Embryonic facial prominence (tissue), 1 donor: Measurements from ENCODE around the gene AMPH.
"Not testable (repeated sequence)": the region's sequence is repeated elsewhere in the genome, so short reads cannot be mapped to it uniquely, and the experiment has no call there.

Source experiments
- DNase-seq: peaks from one replicate; pipeline ENCODE4 v3.0.0-alpha.2; 2016; ENCODE audit errors: extremely low spot score

The AMPH gene

GRCh38 chr7:38395921-38396552 lies 235.1 kb downstream of the AMPH start:
- not testable (repeated sequence) for DNase-seq

GRCh38 chr7:38394660-38395059 lies 236.5 kb downstream of the AMPH start:
- DNase-seq = no peak

- DNase-seq = no peak
Observed at GRCh38 chr7:38393874-38394273, 237.3 kb downstream of the AMPH start.

- DNase-seq = no peak
Observed at GRCh38 chr7:38391751-38392150, 239.4 kb downstream of the AMPH start.

- DNase-seq = no peak
Observed at GRCh38 chr7:38385682-38386081, 245.5 kb downstream of the AMPH start.

DNA sequence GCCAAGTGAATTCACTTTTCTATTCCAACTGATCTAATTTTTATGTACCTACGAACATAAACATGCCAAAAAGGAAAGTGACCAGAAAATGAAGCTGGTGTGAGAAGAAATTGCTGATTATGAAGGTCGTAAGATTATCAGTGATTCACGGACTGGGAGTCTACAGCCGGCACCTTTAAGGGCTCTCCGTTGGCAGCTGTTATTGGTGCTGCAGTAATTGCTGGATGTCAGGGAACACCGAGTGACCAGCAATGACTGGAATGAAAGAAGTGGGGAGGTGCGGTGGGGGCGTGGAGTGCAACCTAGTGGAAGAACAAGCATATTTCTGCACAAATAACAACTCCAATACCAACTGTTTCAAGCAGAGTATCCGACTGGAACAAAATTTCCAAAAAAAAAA lies 247.9 kb downstream of the AMPH start:
- DNase-seq = no peak

DNA sequence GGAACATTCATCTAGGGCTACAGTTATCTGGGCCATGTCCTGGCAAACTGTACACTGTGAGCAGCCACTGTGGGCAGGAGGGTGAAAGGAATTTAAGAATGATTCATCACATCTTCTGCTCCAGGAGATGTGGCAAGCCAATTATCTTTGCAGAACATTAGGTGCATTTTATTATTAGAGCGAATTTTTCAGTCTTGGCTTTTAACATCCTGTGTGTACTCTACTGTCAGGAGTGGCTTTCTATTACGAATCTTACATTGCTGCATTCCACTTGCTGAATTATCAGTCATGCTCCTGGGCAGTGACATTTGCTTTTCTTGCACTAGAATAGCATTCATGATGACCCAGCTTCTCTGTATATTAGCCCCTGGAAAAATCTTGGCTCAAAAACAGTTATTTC lies 248.5 kb downstream of the AMPH start:
- DNase-seq = no peak

- DNase-seq = no peak
Observed at GRCh38 chr7:38375453-38375852, 255.7 kb downstream of the AMPH start.

DNA sequence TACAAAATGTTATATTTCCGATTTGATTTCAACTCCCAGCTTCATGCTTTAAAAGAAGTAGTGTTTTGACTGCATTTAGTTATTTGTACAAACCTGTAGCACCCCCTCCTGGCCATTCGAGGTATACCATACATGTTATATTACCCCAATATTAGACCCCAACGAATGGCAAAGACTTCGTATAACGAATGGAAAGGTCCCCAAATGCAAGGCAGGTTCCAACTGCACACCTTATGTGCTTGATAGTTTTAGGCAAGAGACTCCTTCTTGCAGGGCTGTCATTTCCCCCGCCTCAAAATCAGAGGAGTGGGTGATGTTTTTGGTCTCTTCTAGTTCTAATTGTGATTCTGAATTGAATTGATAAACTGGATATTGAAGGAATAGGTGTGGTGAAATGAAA lies 256.7 kb downstream of the AMPH start:
- DNase-seq = no peak

GRCh38 chr7:38373155-38373554 lies 258.0 kb downstream of the AMPH start:
- DNase-seq = no peak

- DNase-seq = no peak
Observed at GRCh38 chr7:38372290-38372689, 258.9 kb downstream of the AMPH start.

GRCh38 chr7:38369816-38370493 lies 261.2 kb downstream of the AMPH start:
- peak; percentile 9 for DNase-seq

GRCh38 chr7:38368191-38368605 lies 263.0 kb downstream of the AMPH start:
- no peak for DNase-seq

- no peak for DNase-seq
Observed at GRCh38 chr7:38367301-38367890, 263.8 kb downstream of the AMPH start.

DNA sequence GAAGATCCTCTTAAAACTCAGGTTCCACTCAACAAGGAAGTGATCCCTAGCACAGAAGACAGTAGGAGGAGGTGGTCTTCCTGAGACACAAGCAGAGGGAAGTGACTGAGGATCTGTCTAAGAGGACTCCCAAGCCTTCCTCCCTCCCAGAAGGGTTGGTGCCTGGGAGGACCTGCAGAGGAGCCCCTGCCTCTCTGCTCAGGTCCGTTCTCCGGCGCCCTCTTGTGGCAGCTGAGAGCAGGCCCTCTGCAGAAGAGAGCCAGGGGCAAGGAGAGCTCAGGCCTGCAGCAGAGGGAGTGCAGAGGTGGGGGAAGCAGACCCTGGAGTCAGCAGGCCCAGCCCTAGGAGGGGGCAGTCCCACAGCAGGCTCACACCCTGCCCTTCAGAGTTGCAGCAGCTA lies 267.8 kb downstream of the AMPH start:
- not testable (repeated sequence) for DNase-seq

DNA sequence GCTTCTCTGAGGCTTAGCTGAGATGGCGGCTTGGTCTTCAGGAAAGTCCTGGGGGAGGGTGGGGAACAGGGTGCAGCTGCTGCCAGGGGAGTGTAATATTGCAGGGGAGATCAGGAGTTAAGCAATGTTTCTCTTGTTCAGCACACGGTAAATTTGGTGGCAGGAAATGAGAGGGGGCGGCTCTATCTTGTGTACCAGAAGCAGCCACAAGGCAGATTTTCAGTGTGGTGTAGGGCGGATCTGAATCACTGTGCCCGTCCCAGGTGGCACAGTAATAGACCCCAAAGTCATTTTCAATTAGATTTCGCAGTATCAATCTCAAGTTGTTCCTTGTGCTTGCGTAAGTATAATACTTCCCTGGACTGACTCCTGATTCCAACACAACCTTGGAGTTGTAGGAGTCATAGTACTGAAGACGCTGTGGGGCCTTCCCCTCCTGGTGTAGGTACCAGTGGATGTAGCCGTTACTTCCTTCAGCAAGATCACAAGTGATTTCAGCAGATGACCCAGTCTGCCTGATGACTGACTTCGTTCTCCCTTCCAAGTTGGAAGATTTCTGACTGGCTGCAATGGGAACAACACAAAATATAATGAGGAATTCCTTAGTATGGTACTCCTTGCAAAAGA lies 268.4 kb downstream of the AMPH start:
- DNase-seq = not testable (repeated sequence)

DNA sequence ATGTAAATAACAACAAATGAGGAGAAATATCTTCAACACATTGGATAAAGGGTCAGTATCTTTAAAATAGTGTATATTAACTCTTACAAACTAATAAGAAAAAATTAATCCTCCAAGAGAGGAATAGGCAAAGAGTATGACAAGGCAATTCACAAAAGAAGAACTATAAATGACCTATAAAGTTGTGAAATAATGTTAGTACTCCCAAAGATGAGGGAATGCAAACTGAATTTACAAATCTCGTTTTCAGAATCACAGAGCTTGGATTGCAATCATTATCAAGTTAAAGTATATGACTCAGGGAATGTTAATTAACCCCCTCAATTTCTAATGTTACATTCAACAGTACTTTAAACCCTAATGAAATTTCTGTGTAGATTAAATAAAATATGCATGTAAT lies 270.4 kb downstream of the AMPH start:
- no peak for DNase-seq

DNA sequence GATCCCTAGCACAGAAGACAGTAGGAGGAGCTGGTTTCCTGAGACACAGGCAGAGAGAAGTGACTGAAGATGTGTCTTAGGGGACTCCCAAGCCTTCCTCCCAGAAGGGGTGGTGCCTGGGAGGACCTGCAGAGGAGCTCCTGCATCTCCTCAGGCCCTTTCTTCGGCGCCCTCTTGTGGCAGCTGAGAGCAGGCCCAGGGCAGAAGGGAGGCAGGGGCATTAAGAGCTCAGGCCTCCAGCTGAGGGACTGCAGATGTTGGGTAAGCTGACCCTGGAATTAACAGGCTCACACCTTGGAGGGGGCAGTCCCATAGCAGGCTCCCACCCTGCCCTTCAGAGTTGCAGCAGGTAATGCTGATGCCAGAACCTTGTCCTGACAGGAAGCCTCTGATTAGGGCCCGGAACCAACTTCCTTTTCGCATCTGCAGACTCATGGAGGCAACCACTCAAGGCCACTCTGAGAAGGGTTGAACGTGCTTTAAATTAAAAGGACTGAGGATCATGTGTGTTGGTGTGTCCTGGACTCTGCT lies 272.0 kb downstream of the AMPH start:
- DNase-seq = not testable (repeated sequence)

GRCh38 chr7:38358273-38358831 lies 272.8 kb downstream of the AMPH start:
- DNase-seq = not testable (repeated sequence)

GRCh38 chr7:38354271-38354851 lies 276.8 kb downstream of the AMPH start:
- not testable (repeated sequence) for DNase-seq

DNA sequence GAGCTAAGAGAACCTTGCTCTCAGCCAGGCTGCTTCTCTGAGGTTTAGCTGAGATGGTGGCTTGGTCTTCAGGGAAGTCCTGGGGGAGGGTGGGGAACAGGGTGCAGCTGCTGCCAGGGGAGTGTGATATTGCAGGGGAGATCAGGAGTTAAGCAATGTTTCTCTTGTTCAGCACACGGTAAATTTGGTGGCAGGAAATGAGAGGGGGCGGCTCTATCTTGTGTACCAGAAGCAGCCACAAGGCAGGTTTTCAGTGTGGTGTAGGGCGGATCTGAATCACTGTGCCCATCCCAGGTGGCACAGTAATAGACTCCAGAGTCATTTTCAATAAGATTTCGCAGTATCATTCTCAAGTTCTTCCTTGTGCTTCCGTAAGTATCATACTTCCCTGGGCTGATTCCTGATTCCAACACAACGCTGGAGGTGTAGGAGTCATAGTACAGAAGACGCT lies 277.7 kb downstream of the AMPH start:
- not testable (repeated sequence) for DNase-seq

GRCh38 chr7:38351601-38352000 lies 279.6 kb downstream of the AMPH start:
- no peak for DNase-seq
